Adrenal gland (tissue), 12 donors: Measurements from ENCODE around the gene WIPF3. TPM values are rescaled to one million over a fixed set of nuclear protein-coding genes. Genes with fewer than 3 reads are reported as not detected.

Experiments
- DNase-seq, 7 donors: peaks; one replicate each; pipeline ENCODE4 v3.0.0-alpha.2; 2019 to 2020
- H3K27ac ChIP-seq, 5 donors: fragments of 200-600 bp; sonication (generic) in 4 of 5; 1 replicate in 3 of 5; 2 replicates in 2 of 5; pipeline versions ENCODE4 v1.5.1 to v1.8.0; 2016 to 2020; ENCODE audit warnings: mild to moderate bottlenecking in 1 of 5
- H3K27me3 ChIP-seq: fragments of 200-600 bp; 2 replicates; pipeline ENCODE4 v1.8.0; 2021
- H3K36me3 ChIP-seq, 2 donors: fragments of 200-600 bp; replicated peaks in 1 of 2; 1 replicate in 1 of 2; 2 replicates in 1 of 2; pipeline versions ENCODE4 v1.5.1 to v1.8.0; 2018 to 2022
- H3K4me1 ChIP-seq, 2 donors: fragments of 200-600 bp; replicated peaks in 1 of 2; 1 replicate in 1 of 2; 2 replicates in 1 of 2; pipeline versions ENCODE4 v1.5.1 to v1.8.0; 2018 to 2021
- H3K4me3 ChIP-seq, 4 donors: fragments of 200-600 bp; sonication (generic) in 3 of 4; one replicate each; pipeline ENCODE4 v1.5.1; 2016 to 2018
- H3K9me3 ChIP-seq, 3 donors: fragments of 200-600 bp; sonication (generic) in 1 of 3; replicated peaks in 1 of 3; 1 replicate in 2 of 3; 2 replicates in 1 of 3; pipeline versions ENCODE4 v1.5.1 to v1.8.0; 2016 to 2021
- CTCF ChIP-seq, 6 experiments: fragments of 450-650 bp in 4 of 6; fragments of 200-600 bp in 2 of 6; sonication (generic) in 1 of 6; IDR thresholded peaks; 1 replicate in 5 of 6; 2 replicates in 1 of 6; pipeline versions ENCODE4 v1.5.1 to v1.8.0; 2016 to 2021; ENCODE audit warnings: antibody characterized with exemption in 6 of 6, mild to moderate bottlenecking in 2 of 6, moderate library complexity in 1 of 6
- POLR2A ChIP-seq, 2 donors: fragments of 450-650 bp; IDR thresholded peaks; one replicate each; pipeline ENCODE4 v1.6.1; 2017; ENCODE audit warnings: antibody characterized with exemption in 2 of 2, mild to moderate bottlenecking in 2 of 2, moderate library complexity in 1 of 2
- WGBS, 4 donors: extraction: QIAGEN DNeasy Blood & Tissue Kit in 2 of 4; methylation state at CpG; one replicate each; pipeline versions ENCODE4 v1.1.5 to v1.1.7; 2013 to 2017; 5-methylcytosine and 5-hydroxymethylcytosine counted together
- intact Hi-C, 2 donors: fragments of 100-400 bp; cut with DNase I; formaldehyde crosslinking; loops; one replicate each; pipeline versions ENCODE4 v1.14.1 to v1.15.0; 2022 to 2023
- polyA plus RNA-seq, 3 donors: library from polyadenylated mRNA; stranded (reverse); fragments of 200-250 nt in 2 of 3; fragments of 350-450 nt in 1 of 3; fragmentation: Illumina TruSeq in 1 of 3; extraction: RNeasy Lipid Tissue Mini Kit (QIAGEN cat#74804) in 1 of 3; gene quantifications; one replicate each; pipeline ENCODE4 v1.2.3, GENCODE V29; 2013 to 2014
- total RNA-seq, 9 donors: library from RNA; depleted of rRNA in 4 of 9; stranded (reverse); fragments of >200 nt in 4 of 9; fragments of 120-200 nt in 1 of 9; fragmentation: NEBNext Ultra II Directional in 1 of 9; extraction: Animal tissue kit (Norgen Biotek cat#: 25700) in 1 of 9; gene quantifications; one replicate each; pipeline versions ENCODE4 v1.1.0 to v1.2.4, GENCODE V29; 2013 to 2023
- donor health status: healthy with polysubstance abuse.
- donor health status: Bipolar disorder and iron deficiency.
- donor health status: DM: yes; HTN: yes; CAD: no.
- donor health status: DM: no; HTN: no; CAD: no.
- donor health status: DM: no; HTN: no; CAD: no.
- donor health status: DM: yes; HTN: yes; CAD: no.

Gene WIPF3
- total and polyA plus RNA-seq, 12 donors = 0.50 to 16.0 (median 5.2) TPM

GRCh38 chr7:29809533-29810155 lies 3.3 kb downstream of the WIPF3 start:
- intact Hi-C loops = no loop called here
- Histone ChIP-seq H3K27me3 (no peaks in the 10 kb centered on the region), H3K36me3 (no peaks in the 10 kb centered on the region), H3K4me3 (no peak overlapping the region), H3K9me3 (no peaks in the 10 kb centered on the region), H3K27ac (no peak overlapping the region), H3K4me1 (peaks cover 5 to 15% of the 10 kb centered on the region in 2 donors)
- WGBS, 4 donors = 80 to 85% (median 84%) methylated on average over 10 to 11 of the region's 11 CpGs
- TF ChIP-seq CTCF (IDR thresholded peaks at IDR 0.05) = no peak
- TF ChIP-seq POLR2A (IDR thresholded peaks at IDR 0.05) = no peak
- DNase-seq = no peak

- Histone ChIP-seq H3K9me3 (no peaks in the 10 kb centered on the region), H3K27ac (no peak overlapping the region), H3K27me3 (no peaks in the 10 kb centered on the region), H3K36me3 (no peaks in the 10 kb centered on the region), H3K4me1 (peaks cover 5 to 15% of the 10 kb centered on the region in 2 donors), H3K4me3 (no peak overlapping the region)
- TF ChIP-seq POLR2A (IDR thresholded peaks at IDR 0.05) (no peak), CTCF (IDR thresholded peaks at IDR 0.05) (no peak)
- no peak for DNase-seq
- intact Hi-C loops = no loop called here
Observed at GRCh38 chr7:29810297-29810696, 4.0 kb downstream of the WIPF3 start.

GRCh38 chr7:29810813-29811482 lies 4.6 kb downstream of the WIPF3 start:
- no peaks in the 10 kb centered on the region for H3K36me3 ChIP-seq
- no peaks in the 10 kb centered on the region for H3K27me3 ChIP-seq
- intact Hi-C loops = no loop called here
- no peak overlapping the region for H3K4me3 ChIP-seq
- H3K9me3 ChIP-seq = no peaks in the 10 kb centered on the region
- H3K4me1 ChIP-seq = peaks cover 5 to 15% of the 10 kb centered on the region in 2 donors
- no peak overlapping the region for H3K27ac ChIP-seq
- 80 to 88% (median 85%) methylated on average over 5 of the region's 5 CpGs for WGBS, 4 donors
- DNase-seq = no peak
- TF ChIP-seq CTCF (IDR thresholded peaks at IDR 0.05) = no peak
- TF ChIP-seq POLR2A (IDR thresholded peaks at IDR 0.05) = no peak

GRCh38 chr7:29811586-29811985 lies 5.3 kb downstream of the WIPF3 start:
- no peaks in the 10 kb centered on the region for H3K9me3 ChIP-seq
- no peak for TF ChIP-seq CTCF (IDR thresholded peaks at IDR 0.05)
- no peak for TF ChIP-seq POLR2A (IDR thresholded peaks at IDR 0.05)
- WGBS, 4 donors = 80 to 100% (median 89%) methylated on average over 1 of the region's 1 CpG
- intact Hi-C loops = no loop called here
- DNase-seq = no peak
- no peaks in the 10 kb centered on the region for H3K27me3 ChIP-seq
- no peak overlapping the region for H3K27ac ChIP-seq
- H3K36me3 ChIP-seq = no peaks in the 10 kb centered on the region
- peaks cover 5 to 15% of the 10 kb centered on the region in 2 donors for H3K4me1 ChIP-seq
- H3K4me3 ChIP-seq = no peak overlapping the region
